HG02798 (cell line): ENCODE data around the gene HAVCR2.
A peak's percentile ranks its signal among the peaks of the same experiment; 100 is the strongest.
"Not testable (repeated sequence)": the region's sequence is repeated elsewhere in the genome, so short reads cannot be mapped to it uniquely, and the experiment has no call there.

ENCODE experiments used
- ATAC-seq: cut with Tn5 transposase; IDR thresholded peaks from one replicate; pipeline ENCODE4 v1.9.1; 2021; ENCODE audit warnings: mild to moderate bottlenecking; ENCODE audit not compliant: unreplicated experiment, poor library complexity

The HAVCR2 gene

DNA sequence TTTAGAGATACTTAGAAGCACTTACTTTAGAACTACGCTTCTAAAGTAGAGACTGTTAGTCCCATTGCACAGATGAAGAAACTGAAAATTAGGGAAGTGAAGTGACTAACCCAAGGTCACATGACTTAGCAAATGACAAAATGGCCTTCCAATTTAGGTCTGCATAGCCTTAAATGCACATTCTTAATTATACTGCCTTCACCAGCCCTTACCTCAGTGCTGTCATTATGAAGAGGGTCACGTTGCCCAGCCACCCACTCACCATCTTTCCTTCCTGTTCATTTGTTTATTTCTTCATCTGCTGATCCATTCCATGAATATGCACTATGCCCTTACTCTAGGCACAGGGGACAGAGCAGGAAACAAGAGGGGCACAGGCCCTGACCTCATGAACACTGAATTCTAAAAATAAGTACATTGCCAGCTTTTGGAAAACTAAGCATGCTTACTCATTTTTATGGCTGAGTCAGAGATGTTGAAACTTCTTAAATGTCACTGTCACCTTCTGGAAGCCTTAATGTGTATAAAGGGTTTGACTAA, 8.6 kb downstream of the HAVCR2 start:
- ATAC-seq, result peak; percentile 43

- peak; percentile 57 for ATAC-seq
Measured at GRCh38 chr5:157088342-157088990, 20.4 kb downstream of the HAVCR2 start.

GRCh38 chr5:157086751-157087359, 22.0 kb downstream of the HAVCR2 start:
- no peak for ATAC-seq

DNA sequence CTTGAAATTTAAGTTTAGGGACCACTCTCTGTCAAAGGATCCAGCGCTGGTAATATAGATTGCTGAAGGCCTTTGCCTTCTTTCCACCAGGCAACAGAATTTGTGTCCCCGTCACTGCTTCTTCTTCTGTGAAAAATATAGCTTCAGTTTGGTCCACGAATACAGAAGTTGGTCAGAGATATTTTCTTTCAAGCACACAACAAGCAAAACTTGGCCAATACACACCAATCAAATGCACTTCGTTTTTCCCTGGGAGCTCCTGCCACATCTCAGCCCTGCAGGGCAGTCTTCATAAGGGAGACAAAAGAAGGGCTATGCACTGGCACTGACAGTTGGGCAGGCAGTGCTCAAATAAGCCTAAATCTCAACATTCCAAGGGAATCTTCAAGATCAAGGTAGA, 22.9 kb downstream of the HAVCR2 start:
- no peak for ATAC-seq

DNA sequence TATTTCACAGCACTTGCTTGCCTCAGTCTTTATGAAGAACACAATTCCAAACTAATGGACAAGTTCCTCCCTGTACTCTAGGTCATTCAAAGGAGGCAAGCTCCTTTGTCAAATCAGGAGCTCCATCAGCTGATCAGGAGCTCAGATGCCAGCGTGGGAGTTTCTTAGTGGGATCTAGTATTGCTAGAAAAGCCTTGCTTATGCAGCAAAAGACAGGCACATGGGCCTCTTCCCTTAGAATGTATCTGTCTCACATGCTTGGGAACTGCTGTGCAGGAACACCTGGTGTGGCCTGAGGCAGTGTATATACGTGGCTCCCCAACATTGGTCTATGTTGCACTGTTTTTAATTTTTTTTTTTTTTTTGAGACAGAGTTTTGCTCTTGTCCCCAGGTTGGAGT, 28.6 kb downstream of the HAVCR2 start:
- ATAC-seq, result no peak

DNA sequence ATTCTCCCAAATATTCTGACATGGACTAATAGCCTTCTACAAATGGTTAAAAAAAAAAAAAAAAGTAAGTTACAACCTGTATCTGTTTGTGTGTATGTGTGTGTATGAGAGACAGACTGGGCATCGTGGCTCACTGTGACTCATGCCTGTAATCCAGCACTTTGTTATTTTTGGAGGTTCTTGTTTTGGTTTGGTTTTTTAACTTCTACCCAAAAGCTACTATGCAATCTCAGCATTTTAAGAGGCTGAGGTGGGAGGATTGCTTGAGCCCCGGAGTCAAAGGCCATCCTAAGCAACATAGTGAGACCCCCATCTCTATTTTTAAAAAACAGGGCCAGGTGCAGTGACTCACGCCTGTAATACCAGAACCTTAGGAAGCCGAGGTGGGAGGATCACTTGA, 32.3 kb downstream of the HAVCR2 start:
- no peak for ATAC-seq

GRCh38 chr5:157072508-157072907, 36.3 kb downstream of the HAVCR2 start:
- no peak for ATAC-seq

DNA sequence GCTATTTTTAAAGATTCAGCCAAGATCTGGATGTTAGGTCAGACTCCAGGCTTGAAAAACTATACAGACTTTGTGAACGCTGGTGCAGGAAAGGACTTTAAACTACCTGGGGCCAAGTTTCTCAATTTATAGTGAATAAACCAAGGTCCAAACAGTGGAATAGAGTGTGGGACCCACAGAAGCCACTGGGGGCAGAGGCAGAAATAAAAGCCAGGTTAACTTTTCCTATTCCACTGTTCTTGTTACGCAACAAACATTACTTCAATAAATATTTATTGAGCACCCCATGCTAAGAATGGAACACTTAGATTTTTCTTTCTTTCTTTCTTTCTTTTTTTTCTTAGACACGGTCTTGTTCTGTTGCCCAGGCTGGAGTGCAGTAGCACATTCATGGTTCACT, 38.9 kb downstream of the HAVCR2 start:
- ATAC-seq, result no peak

- no peak for ATAC-seq
Measured at GRCh38 chr5:157068785-157069184, 40.1 kb downstream of the HAVCR2 start.

DNA sequence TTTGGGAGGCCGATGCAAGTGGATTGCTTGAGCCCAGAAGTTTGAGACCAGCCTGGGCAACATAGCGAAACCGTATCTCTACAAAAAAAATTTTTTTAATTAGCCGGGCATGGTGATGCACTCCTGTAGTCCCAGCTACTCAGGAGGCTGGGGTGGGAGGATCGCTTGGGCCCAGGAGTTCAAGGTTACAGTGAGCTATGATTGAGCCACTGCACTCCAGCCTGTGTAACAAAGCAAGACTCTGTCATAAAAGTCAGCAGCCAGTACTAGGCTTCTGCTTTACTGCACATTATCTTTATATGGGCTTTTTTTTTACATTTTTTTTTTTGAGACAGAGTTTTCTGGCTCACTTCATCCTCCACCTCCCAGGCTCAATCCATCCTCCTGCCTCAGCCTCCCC, 40.5 kb downstream of the HAVCR2 start:
- ATAC-seq, result no peak

DNA sequence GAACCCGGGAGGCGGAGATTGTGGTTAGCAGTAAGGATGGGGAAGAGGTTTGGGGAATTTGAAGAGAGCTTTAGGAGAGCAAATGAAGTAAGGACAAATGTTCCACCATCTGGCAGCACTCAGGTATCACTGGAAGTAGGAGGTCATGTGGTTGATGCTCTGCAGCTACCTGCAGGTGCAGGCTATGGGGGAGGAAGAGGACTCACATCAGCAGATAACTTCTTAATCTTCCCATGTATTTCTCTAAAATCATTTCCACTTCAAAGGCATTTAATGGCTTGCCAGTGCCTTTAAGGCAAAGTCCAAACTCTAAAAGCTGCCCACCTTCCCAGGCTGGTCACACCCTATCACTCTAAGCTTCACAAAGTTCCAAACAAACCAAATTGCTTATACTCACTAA, 41.8 kb downstream of the HAVCR2 start:
- ATAC-seq, result no peak

DNA sequence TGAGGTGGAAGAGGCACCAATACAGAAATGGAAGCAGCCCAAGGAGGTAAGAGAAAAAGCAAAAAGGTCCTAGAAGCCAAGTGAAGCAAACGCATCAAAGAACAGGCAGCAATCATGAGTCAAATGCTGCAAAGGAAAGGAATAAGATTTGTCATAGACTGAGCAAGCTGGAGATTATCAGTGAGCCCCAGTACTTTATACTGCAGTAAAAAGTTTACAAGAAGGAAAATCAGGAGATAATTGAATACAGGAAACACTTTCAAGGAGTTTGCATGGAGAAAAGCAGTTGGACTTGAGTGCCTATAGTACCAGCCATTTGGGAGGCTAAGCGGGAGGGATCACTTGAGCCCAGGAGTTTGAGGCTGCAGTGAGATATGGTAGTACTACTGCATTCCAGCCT, 42.8 kb downstream of the HAVCR2 start:
- no peak for ATAC-seq

DNA sequence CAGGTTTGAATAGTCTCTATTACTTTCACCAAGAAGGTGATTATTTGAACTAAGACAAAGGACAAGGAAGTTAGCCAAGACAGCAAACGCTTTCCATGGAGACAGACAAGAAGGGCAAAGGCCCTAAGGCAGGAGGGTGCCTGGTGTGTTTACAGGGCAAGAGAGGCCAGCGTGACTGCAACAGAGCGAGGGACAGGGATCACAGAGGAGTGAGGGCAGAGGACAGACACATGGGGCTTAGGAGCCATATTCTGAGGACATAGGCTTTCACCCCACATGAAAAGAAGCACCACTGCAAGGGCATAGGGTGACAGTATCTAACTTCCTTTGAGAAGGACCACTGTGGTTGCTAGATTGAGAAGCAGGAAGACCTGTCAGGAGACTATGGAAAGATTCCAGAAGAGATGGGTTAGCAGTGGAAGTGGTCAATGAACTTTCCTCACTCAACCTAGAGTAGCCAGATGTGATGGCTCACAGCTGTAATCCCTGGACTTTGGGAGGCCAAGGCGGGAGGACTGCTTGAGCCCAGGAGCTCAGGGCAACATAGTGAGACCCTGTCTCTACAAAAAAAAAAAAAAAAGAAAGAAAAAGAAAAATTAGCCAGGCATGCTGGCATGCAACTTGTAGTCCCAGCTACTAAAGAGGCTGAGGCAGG, 44.9 kb downstream of the HAVCR2 start:
- no peak for ATAC-seq

- no peak for ATAC-seq
Measured at GRCh38 chr5:157059891-157060290, 49.0 kb downstream of the HAVCR2 start.

DNA sequence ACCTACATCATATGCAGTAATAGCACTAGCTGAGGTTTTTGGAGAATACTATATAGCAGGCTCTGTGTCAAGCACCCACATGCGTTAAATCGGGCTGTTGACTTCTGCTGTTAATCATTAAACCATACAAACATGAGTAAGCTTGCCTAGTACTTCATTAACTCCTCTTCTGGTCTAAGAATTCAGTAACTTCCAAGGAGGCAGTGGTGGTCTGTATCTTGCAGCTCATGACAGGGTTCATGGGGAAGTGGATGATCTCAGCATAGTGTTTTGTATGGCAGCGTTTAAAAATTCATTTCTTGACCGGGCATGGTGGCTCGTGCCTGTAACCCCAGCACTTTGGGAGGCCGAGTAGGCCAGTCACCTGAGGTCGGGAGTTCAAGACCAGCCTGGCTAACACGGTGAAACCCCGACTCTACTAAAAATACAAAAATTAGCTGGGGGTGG, 49.7 kb downstream of the HAVCR2 start, which contains the start of gene HAVCR1:
TSS of gene HAVCR1 (minus strand) at position 24 of the 447 bp plus-strand sequence. CDS start 1,173 bp downstream, outside the sequence.
- ATAC-seq, result no peak

- no peak for ATAC-seq
Measured at GRCh38 chr5:157057459-157058370, 51.1 kb downstream of the HAVCR2 start.

DNA sequence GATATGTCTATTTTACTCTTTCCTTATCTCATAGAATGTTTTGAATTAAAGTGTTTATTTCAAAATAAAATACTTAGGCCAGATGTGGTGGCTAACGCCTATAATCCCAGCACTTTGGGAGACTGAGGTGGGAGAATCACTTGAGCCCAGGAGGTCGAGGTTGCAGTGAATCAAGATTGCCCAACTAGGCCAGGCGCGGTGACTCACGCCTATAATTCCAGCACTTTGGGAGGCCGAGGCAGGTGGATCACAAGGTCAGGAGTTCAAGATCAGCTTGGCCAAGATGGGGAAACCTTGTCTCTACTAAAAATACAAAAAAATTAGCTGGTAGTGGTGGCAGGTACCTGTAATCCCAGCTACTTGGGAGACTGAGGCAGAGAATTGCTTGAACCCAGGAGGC, 52.0 kb downstream of the HAVCR2 start:
- not testable (repeated sequence) for ATAC-seq

- ATAC-seq, result no peak
Measured at GRCh38 chr5:157051604-157052245, 57.1 kb downstream of the HAVCR2 start.

DNA sequence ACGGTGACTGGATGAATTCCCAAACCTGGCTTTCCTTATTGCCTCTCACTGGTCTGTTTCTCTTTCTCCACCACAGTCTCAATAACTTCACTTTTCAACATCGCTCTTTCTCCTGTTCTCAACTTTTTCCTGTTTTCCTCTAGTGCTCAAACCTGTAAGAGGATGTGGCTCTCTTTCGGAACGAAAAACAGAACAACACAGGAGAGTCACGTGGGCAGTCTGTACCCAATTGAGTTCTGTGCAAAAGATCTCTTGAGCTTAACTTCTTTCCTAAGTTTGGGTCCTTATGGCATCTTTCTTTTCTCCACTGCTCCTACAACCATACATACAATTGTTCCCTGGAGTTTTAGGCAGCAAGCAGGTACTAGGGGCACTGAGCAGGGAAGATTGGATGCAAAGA, 58.8 kb downstream of the HAVCR2 start:
- ATAC-seq, result no peak

DNA sequence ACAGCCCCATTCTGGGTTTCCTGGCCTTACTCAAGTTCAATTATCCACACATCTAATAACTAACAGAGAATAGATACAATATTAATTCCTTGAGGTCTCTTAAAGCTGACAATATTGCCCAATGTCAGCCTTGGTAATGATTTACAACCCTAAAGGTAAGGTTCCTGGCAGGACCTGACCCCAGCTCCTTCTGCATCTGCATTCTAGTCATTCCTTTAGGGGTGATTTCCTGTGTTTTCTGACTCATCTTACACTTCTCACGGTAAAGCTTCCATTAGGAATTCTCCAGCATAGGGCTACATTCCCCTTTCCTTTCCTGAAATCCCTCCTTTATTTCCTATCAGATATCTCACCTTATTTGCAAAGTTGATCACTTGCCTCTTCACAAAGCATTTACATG, 59.2 kb downstream of the HAVCR2 start:
- ATAC-seq, result no peak
